ENCODE results near the gene CYB5D1.

The CYB5D1 gene

GRCh38 chr17:7882068-7882467 lies 24.3 kb downstream of the CYB5D1 start:
- CTCF ChIA-PET = interaction anchor here (1.2 to 1.5 kb wide), 4 partner anchors 11 to 108 kb away, joined by 5 to 9 read pairs (median 8); no protein-coding TSS in a partner anchor
- TF ChIP-seq CTCF (IDR thresholded peaks at IDR 0.05; ENCODE audit: insufficient read depth, low read length, missing control alignments) = no peak
- POLR2A ChIA-PET = no interaction called here
- DNase-seq (ENCODE audit: low read depth, low spot score) = no peak
- no peak overlapping the region for H3K4me3 ChIP-seq (ENCODE audit: low read depth, low read length)

GRCh38 chr17:7882629-7883028 lies 24.8 kb downstream of the CYB5D1 start:
- no peak overlapping the region for H3K4me3 ChIP-seq (ENCODE audit: low read depth, low read length)
- ChIA-PET CTCF (interaction anchor here (0.8 to 1.8 kb wide), 10 partner anchors 12 to 176 kb away, joined by 3 to 9 read pairs (median 4); no protein-coding TSS in a partner anchor), POLR2A (interaction anchor here (0.6 kb wide), 1 partner anchor 38 kb away, joined by 3 read pairs; no protein-coding TSS in a partner anchor)
- DNase-seq (ENCODE audit: low read depth, low spot score) = no peak
- TF ChIP-seq CTCF (IDR thresholded peaks at IDR 0.05; ENCODE audit: insufficient read depth, low read length, missing control alignments) = no peak

GRCh38 chr17:7883781-7884386 lies 26.1 kb downstream of the CYB5D1 start:
- ChIA-PET POLR2A (interaction anchor here (0.9 kb wide), 1 partner anchor 43 kb away, joined by 3 read pairs; no protein-coding TSS in a partner anchor), CTCF (interaction anchor here (1.0 to 1.8 kb wide), 4 partner anchors 12 to 175 kb away, joined by 3 to 4 read pairs (median 3); no protein-coding TSS in a partner anchor)
- H3K4me3 ChIP-seq (ENCODE audit: low read depth, low read length) = peak overlapping the region; percentile 85

GRCh38 chr17:7884581-7885366 lies 27.0 kb downstream of the CYB5D1 start:
- ChIA-PET POLR2A (interaction anchor here (0.9 to 1.5 kb wide), 2 partner anchors 31 to 44 kb away, joined by 3 to 5 read pairs; partner anchors contain the start of gene RNF227), CTCF (interaction anchor here (1.0 kb wide), 1 partner anchor 13 kb away, joined by 3 read pairs; no protein-coding TSS in a partner anchor)
- no peak for TF ChIP-seq CTCF (IDR thresholded peaks at IDR 0.05; ENCODE audit: insufficient read depth, low read length, missing control alignments)
- no peak for DNase-seq (ENCODE audit: low read depth, low spot score)
- H3K4me3 ChIP-seq (ENCODE audit: low read depth, low read length) = peak overlapping the region; percentile 85

More at GRCh38 chr17:7883781-7884386, 26.1 kb downstream of the CYB5D1 start:
- no peak for TF ChIP-seq CTCF (IDR thresholded peaks at IDR 0.05; ENCODE audit: insufficient read depth, low read length, missing control alignments)
- no peak for DNase-seq (ENCODE audit: low read depth, low spot score)

GRCh38 chr17:7885367-7886226 lies 27.8 kb downstream of the CYB5D1 start:
- peak overlapping the region; percentile 85 for H3K4me3 ChIP-seq (ENCODE audit: low read depth, low read length)
- ChIA-PET POLR2A (interaction anchor here (1.4 to 1.5 kb wide), 2 partner anchors 29 to 30 kb away, joined by 5 to 7 read pairs; partner anchors contain the start of genes NAA38 and RNF227), CTCF (interaction anchor here (1.0 to 1.4 kb wide), 5 partner anchors 12 to 98 kb away, joined by 3 to 5 read pairs (median 3); no protein-coding TSS in a partner anchor)
- DNase-seq (ENCODE audit: low read depth, low spot score) = no peak
- TF ChIP-seq CTCF (IDR thresholded peaks at IDR 0.05; ENCODE audit: insufficient read depth, low read length, missing control alignments) = no peak

All from AG04449 (cell line).